Measurements from ENCODE around the gene SAP30BP.

SAP30BP gene

GRCh38 chr17:75723171-75723930 is 56.2 kb downstream of the SAP30BP start:
- H3K27ac ChIP-seq (ENCODE audit: low read length) = no peak overlapping the region

GRCh38 chr17:75724016-75725003 is 57.2 kb downstream of the SAP30BP start:
- H3K9me3 ChIP-seq (ENCODE audit: insufficient read depth, low read length, severe bottlenecking) = no peaks in the 10 kb centered on the region

More at GRCh38 chr17:75723171-75723930, 56.2 kb downstream of the SAP30BP start:
- DNase-seq = no peak
- Histone ChIP-seq H3K79me2 (ENCODE audit: insufficient read depth, low read length) (no peaks in the 10 kb centered on the region), H3K27me3 (ENCODE audit: insufficient read depth, low read length, poor library complexity) (peaks cover 24% of the 10 kb centered on the region), H3K36me3 (ENCODE audit: insufficient read depth, low read length) (no peaks in the 10 kb centered on the region), H3K4me3 (ENCODE audit: low read depth in 1 of 2, low read length in 2 of 2) (no peak overlapping the region), H2AFZ (ENCODE audit: low read depth, low read length) (no peak overlapping the region), H3K9ac (ENCODE audit: low read depth, low read length) (no peak overlapping the region), H3K4me1 (ENCODE audit: insufficient read depth, low read length) (peaks cover 5% of the 10 kb centered on the region), H4K20me1 (ENCODE audit: insufficient read depth, low read length) (0 out of 2 replicates have a peak, but pooled peaks cover 6% of the 10 kb centered on the region), H3K9me3 (ENCODE audit: insufficient read depth, low read length, severe bottlenecking) (no peaks in the 10 kb centered on the region), H3K4me2 (ENCODE audit: insufficient read depth, low read length) (no peak overlapping the region)
- TF ChIP-seq EZH2 (IDR thresholded peaks at IDR 0.05; ENCODE audit: borderline replicate concordance, low read depth, low read length, severe bottlenecking) (no peak), CTCF (IDR thresholded peaks at IDR 0.05; ENCODE audit: borderline replicate concordance, extremely low read depth, low read length, poor library complexity, severe bottlenecking) (no peak)
- no peak for ATAC-seq (ENCODE audit: insufficient read depth, low read depth)

GRCh38 chr17:75725504-75725903 is 58.4 kb downstream of the SAP30BP start:
- Histone ChIP-seq H3K4me2 (ENCODE audit: insufficient read depth, low read length) (no peak overlapping the region), H3K4me1 (ENCODE audit: insufficient read depth, low read length) (peaks cover 5% of the 10 kb centered on the region), H3K27ac (ENCODE audit: low read length) (no peak overlapping the region), H3K79me2 (ENCODE audit: insufficient read depth, low read length) (no peaks in the 10 kb centered on the region), H3K36me3 (ENCODE audit: insufficient read depth, low read length) (no peaks in the 10 kb centered on the region), H3K9ac (ENCODE audit: low read depth, low read length) (no peak overlapping the region), H3K27me3 (ENCODE audit: insufficient read depth, low read length, poor library complexity) (peaks cover 13% of the 10 kb centered on the region), H4K20me1 (ENCODE audit: insufficient read depth, low read length) (0 out of 2 replicates have a peak, but pooled peaks cover 6% of the 10 kb centered on the region), H3K4me3 (ENCODE audit: low read depth in 1 of 2, low read length in 2 of 2) (no peak overlapping the region), H2AFZ (ENCODE audit: low read depth, low read length) (no peak overlapping the region), H3K9me3 (ENCODE audit: insufficient read depth, low read length, severe bottlenecking) (no peaks in the 10 kb centered on the region)
- DNase-seq (no peak), ATAC-seq (ENCODE audit: insufficient read depth, low read depth) (no peak)
- TF ChIP-seq EZH2 (IDR thresholded peaks at IDR 0.05; ENCODE audit: borderline replicate concordance, low read depth, low read length, severe bottlenecking) (no peak), CTCF (IDR thresholded peaks at IDR 0.05; ENCODE audit: borderline replicate concordance, extremely low read depth, low read length, poor library complexity, severe bottlenecking) (no peak)

More at GRCh38 chr17:75724016-75725003, 57.2 kb downstream of the SAP30BP start:
- Histone ChIP-seq H2AFZ (ENCODE audit: low read depth, low read length) (no peak overlapping the region), H3K9ac (ENCODE audit: low read depth, low read length) (no peak overlapping the region), H3K36me3 (ENCODE audit: insufficient read depth, low read length) (no peaks in the 10 kb centered on the region), H3K4me2 (ENCODE audit: insufficient read depth, low read length) (no peak overlapping the region), H3K79me2 (ENCODE audit: insufficient read depth, low read length) (no peaks in the 10 kb centered on the region), H3K4me1 (ENCODE audit: insufficient read depth, low read length) (peaks cover 5% of the 10 kb centered on the region), H3K27ac (ENCODE audit: low read length) (no peak overlapping the region), H4K20me1 (ENCODE audit: insufficient read depth, low read length) (0 out of 2 replicates have a peak, but pooled peaks cover 6% of the 10 kb centered on the region), H3K27me3 (ENCODE audit: insufficient read depth, low read length, poor library complexity) (peaks cover 24% of the 10 kb centered on the region), H3K4me3 (ENCODE audit: low read depth in 1 of 2, low read length in 2 of 2) (no peak overlapping the region)
- TF ChIP-seq CTCF (IDR thresholded peaks at IDR 0.05; ENCODE audit: borderline replicate concordance, extremely low read depth, low read length, poor library complexity, severe bottlenecking) (no peak), EZH2 (IDR thresholded peaks at IDR 0.05; ENCODE audit: borderline replicate concordance, low read depth, low read length, severe bottlenecking) (no peak)
- no peak for DNase-seq
- ATAC-seq (ENCODE audit: insufficient read depth, low read depth) = no peak
